Measurements from ENCODE around the gene RALGPS1.

GRCh38 chr9:127193483-127193882 lies 278.9 kb downstream of the RALGPS1 start:
- TF ChIP-seq REST (tag by site-specific recombination; IDR thresholded peaks at IDR 0.05) (no peak), SALL2 (tag by site-specific recombination; IDR thresholded peaks at IDR 0.05; ENCODE audit: borderline replicate concordance) (no peak), ZFP3 (tag by site-specific recombination; IDR thresholded peaks at IDR 0.05; ENCODE audit: low read depth) (no peak), ZNF530 (tag by site-specific recombination; IDR thresholded peaks at IDR 0.05; ENCODE audit: low read depth) (no peak), ZNF292 (tag by site-specific recombination; IDR thresholded peaks at IDR 0.05; ENCODE audit: borderline replicate concordance, low read depth) (no peak), SETDB1 (IDR thresholded peaks at IDR 0.05; ENCODE audit: insufficient read length, low read length) (no peak), ZNF639 (tag by site-specific recombination; IDR thresholded peaks at IDR 0.05) (no peak)
- TF ChIP-seq, protein P1, sequence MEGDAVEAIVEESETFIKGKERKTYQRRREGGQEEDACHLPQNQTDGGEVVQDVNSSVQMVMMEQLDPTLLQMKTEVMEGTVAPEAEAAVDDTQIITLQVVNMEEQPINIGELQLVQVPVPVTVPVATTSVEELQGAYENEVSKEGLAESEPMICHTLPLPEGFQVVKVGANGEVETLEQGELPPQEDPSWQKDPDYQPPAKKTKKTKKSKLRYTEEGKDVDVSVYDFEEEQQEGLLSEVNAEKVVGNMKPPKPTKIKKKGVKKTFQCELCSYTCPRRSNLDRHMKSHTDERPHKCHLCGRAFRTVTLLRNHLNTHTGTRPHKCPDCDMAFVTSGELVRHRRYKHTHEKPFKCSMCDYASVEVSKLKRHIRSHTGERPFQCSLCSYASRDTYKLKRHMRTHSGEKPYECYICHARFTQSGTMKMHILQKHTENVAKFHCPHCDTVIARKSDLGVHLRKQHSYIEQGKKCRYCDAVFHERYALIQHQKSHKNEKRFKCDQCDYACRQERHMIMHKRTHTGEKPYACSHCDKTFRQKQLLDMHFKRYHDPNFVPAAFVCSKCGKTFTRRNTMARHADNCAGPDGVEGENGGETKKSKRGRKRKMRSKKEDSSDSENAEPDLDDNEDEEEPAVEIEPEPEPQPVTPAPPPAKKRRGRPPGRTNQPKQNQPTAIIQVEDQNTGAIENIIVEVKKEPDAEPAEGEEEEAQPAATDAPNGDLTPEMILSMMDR (tag by site-specific recombination; IDR thresholded peaks at IDR 0.05) = no peak
